Skeletal muscle tissue (tissue), 4 donors: ENCODE data around the gene TJAP1. TPM values are rescaled to one million over a fixed set of nuclear protein-coding genes. Genes with fewer than 3 reads are reported as not detected.
"Not testable (repeated sequence)": the region's sequence is repeated elsewhere in the genome, so short reads cannot be mapped to it uniquely, and the experiment has no call there.

ENCODE experiments used
- H3K27ac ChIP-seq: one replicate; pipeline ENCODE4 v1.7.0; 2013; ENCODE audit warnings: mild to moderate bottlenecking, low read depth, low read length, inconsistent platforms
- H3K27me3 ChIP-seq, 3 donors: one replicate each; pipeline ENCODE4 v1.7.0; 2013; ENCODE audit warnings: low read length in 3 of 3; ENCODE audit not compliant: control insufficient read depth in 3 of 3, insufficient read depth in 3 of 3
- H3K36me3 ChIP-seq, 3 donors: one replicate each; pipeline ENCODE4 v1.7.0; 2013; ENCODE audit warnings: low read length in 3 of 3; ENCODE audit not compliant: control insufficient read depth in 3 of 3, insufficient read depth in 3 of 3
- H3K4me1 ChIP-seq, 3 donors: one replicate each; pipeline ENCODE4 v1.7.0; 2013; ENCODE audit warnings: low read length in 3 of 3, mild to moderate bottlenecking in 3 of 3; ENCODE audit not compliant: control insufficient read depth in 3 of 3, insufficient read depth in 3 of 3
- H3K4me3 ChIP-seq, 3 donors: one replicate each; pipeline ENCODE4 v1.7.0; 2013; ENCODE audit warnings: low read length in 3 of 3
- H3K9ac ChIP-seq, 3 donors: one replicate each; pipeline ENCODE4 v1.7.0; 2013; ENCODE audit warnings: low read length in 3 of 3, mild to moderate bottlenecking in 3 of 3, moderate library complexity in 2 of 3, low read depth in 1 of 3
- H3K9me3 ChIP-seq, 3 donors: one replicate each; pipeline ENCODE4 v1.7.0; 2013; ENCODE audit warnings: low read length in 3 of 3; ENCODE audit not compliant: control insufficient read depth in 3 of 3
- total RNA-seq: library from RNA; depleted of rRNA; stranded (reverse); fragments of >200 nt; gene quantifications from one replicate; pipeline ENCODE4 v1.2.3, GENCODE V29; 2014
- donor health status: Osteomylitis.

The TJAP1 gene
- total RNA-seq, 1 donor from 2014 or later: 7.8 TPM

DNA sequence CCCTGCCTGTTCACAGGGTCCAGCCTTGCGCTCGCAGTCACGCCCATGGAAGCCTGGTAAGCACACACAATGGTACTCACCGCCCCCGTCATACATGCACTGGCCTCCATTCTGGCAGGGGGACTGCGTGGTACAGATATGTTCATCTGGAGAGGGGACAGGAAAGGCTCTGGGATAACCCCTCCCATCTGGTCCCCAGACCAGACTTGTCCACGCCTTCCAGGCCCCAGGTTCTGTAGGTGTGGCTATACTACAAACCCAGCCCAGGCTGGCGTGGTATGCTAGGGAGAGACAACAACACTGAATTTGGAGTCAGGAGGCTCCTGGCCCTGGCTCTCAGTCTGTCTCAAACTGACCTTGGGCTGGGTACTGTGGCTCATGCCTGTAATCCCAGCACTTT, 25.4 kb upstream of the TJAP1 start:
- Histone ChIP-seq H3K4me1 (peaks cover 6 to 9% (median 7%) of the 10 kb centered on the region in 3 donors), H3K27ac (no peak overlapping the region), H3K27me3 (peaks cover 11 to 22% (median 19%) of the 10 kb centered on the region in 3 donors), H3K9me3 (no peaks in the 10 kb centered on the region), H3K9ac (no peak overlapping the region), H3K36me3 (peaks cover 41 to 44% (median 41%) of the 10 kb centered on the region in 3 donors), H3K4me3 (no peak overlapping the region)

- Histone ChIP-seq H3K4me1 (peaks cover 6 to 9% (median 7%) of the 10 kb centered on the region in 3 donors), H3K36me3 (peaks cover 33 to 37% (median 37%) of the 10 kb centered on the region in 3 donors), H3K9ac (no peak overlapping the region), H3K27me3 (peaks cover 14 to 24% (median 19%) of the 10 kb centered on the region in 3 donors), H3K4me3 (no peak overlapping the region), H3K9me3 (no peaks in the 10 kb centered on the region), H3K27ac (no peak overlapping the region)
Observed at GRCh38 chr6:43452896-43453295, 24.5 kb upstream of the TJAP1 start.

DNA sequence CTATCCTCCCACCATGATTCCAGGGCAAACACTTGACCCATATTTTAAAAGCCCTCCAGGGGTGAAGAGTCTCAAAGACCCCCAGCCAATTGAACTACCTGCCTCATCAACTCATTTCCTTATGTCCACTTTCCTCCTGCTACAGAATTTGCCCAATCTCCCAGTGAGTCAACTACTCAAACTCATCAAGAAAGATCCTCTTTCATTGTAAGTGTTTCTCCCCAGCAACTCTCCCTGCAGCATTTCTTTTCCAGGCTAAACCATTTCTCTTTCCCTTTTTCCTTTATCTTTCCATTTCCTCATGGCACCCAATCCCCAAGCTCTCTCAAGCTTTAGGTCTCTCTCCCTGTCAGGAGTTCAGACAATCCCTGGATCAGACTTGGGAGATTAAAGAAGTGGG, 23.5 kb upstream of the TJAP1 start:
- Histone ChIP-seq H3K27me3 (peaks cover 17 to 24% (median 19%) of the 10 kb centered on the region in 3 donors), H3K9me3 (no peaks in the 10 kb centered on the region), H3K9ac (no peak overlapping the region), H3K4me3 (no peak overlapping the region), H3K27ac (no peak overlapping the region), H3K4me1 (peaks cover 6 to 9% (median 7%) of the 10 kb centered on the region in 3 donors), H3K36me3 (peaks cover 27 to 29% (median 28%) of the 10 kb centered on the region in 3 donors)

- Histone ChIP-seq H3K27ac (no peak overlapping the region), H3K4me1 (peaks cover 6 to 9% (median 7%) of the 10 kb centered on the region in 3 donors), H3K27me3 (peaks cover 17 to 24% (median 19%) of the 10 kb centered on the region in 3 donors), H3K9me3 (no peaks in the 10 kb centered on the region), H3K36me3 (peaks cover 25 to 27% (median 26%) of the 10 kb centered on the region in 3 donors), H3K9ac (peak overlapping the region in 1 of 3 donors; percentile 23), H3K4me3 (peak overlapping the region in 2 of 3 donors; percentile 66 to 67)
Observed at GRCh38 chr6:43454290-43454695, 23.1 kb upstream of the TJAP1 start.

GRCh38 chr6:43454696-43455530, 22.5 kb upstream of the TJAP1 start:
- H3K9ac ChIP-seq: peak overlapping the region in 1 of 3 donors; percentile 23
- H3K36me3 ChIP-seq: peaks cover 18 to 20% (median 20%) of the 10 kb centered on the region in 3 donors
- no peak overlapping the region for H3K27ac ChIP-seq
- H3K4me3 ChIP-seq: peak overlapping the region; percentile 30 to 67 (median 66)
- H3K27me3 ChIP-seq: peaks cover 17 to 28% (median 23%) of the 10 kb centered on the region in 3 donors
- no peaks in the 10 kb centered on the region for H3K9me3 ChIP-seq
- peaks cover 6 to 9% (median 7%) of the 10 kb centered on the region in 3 donors for H3K4me1 ChIP-seq

DNA sequence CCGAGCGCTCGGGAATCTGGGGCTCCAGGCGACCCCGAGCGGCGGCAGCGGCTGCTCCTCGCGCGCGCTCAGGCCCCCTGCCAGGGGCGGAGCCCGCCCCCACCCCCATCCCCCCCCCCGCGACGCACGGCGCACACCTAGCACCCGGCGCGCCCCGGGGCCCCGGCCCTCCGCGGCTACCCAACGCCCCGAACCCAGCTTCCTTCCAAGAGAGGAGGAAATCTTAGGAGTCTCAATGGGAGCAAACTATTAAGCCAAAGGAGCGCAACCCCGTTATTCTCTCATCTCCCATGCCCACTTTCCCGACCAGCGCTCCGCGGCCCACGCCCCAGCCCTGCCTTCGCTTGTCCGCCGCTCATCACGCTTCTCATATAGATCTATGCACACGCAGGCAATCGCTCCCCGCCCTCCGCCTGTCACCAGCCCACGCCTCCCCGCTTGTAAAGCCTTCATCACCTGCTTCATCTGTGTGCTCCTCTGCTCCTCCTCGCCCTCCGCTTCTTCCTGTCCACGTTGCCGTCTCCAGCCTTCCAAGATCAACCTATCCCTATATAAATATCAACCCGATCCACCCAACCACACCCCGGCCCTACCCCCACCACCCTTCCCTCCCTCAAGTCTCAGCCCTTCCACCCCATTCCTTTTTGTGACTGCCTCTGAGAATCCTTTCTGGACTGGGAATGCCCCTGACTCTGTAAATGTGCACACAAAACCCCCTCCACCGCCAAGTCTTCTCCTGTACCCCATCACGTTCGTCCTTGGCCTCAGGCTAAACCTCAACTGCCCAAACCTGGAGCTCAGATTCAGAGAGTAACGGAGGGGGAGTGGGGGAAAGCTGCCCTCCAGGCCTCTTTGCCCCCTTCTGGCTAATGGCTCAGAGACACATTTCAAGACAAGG, 21.6 kb upstream of the TJAP1 start, which contains the start of gene DLK2:
TSS of gene DLK2 (minus strand) at position 18 of the 898 bp plus-strand sequence. CDS start 723 bp downstream, outside the sequence.
- H3K36me3 ChIP-seq: peaks cover 10 to 15% (median 14%) of the 10 kb centered on the region in 3 donors
- H3K27ac ChIP-seq: no peak within 1 kb of the TSS
- H3K27me3 ChIP-seq: peaks cover 17 to 28% (median 24%) of the 10 kb centered on the region in 3 donors
- peaks cover 6 to 9% (median 7%) of the 10 kb centered on the region in 3 donors for H3K4me1 ChIP-seq
- H3K4me3 ChIP-seq: peak within 1 kb of the TSS; percentile 51 to 67 (median 66)
- H3K9ac ChIP-seq: peak within 1 kb of the TSS in 2 of 3 donors; percentile 23 to 25
- no peaks in the 10 kb centered on the region for H3K9me3 ChIP-seq

GRCh38 chr6:43457643-43458042, 19.7 kb upstream of the TJAP1 start:
- peaks cover 21 to 35% (median 27%) of the 10 kb centered on the region in 3 donors for H3K27me3 ChIP-seq
- no peak overlapping the region for H3K9ac ChIP-seq
- H3K27ac ChIP-seq: no peak overlapping the region
- H3K4me3 ChIP-seq: no peak overlapping the region
- H3K4me1 ChIP-seq: peaks cover 6 to 9% (median 7%) of the 10 kb centered on the region in 3 donors
- H3K9me3 ChIP-seq: no peaks in the 10 kb centered on the region
- peaks cover 0 to 6% (median 5%) of the 10 kb centered on the region in 3 donors for H3K36me3 ChIP-seq

- not testable (repeated sequence) for H3K4me3 ChIP-seq, H3K4me1 ChIP-seq, H3K9me3 ChIP-seq, H3K36me3 ChIP-seq, H3K9ac ChIP-seq, H3K27ac ChIP-seq
- peaks cover 22 to 36% (median 29%) of the 10 kb centered on the region in 3 donors for H3K27me3 ChIP-seq
Observed at GRCh38 chr6:43458154-43458553, 19.2 kb upstream of the TJAP1 start.

GRCh38 chr6:43459535-43459934, 17.8 kb upstream of the TJAP1 start:
- H3K27ac ChIP-seq: no peak overlapping the region
- H3K27me3 ChIP-seq: peaks cover 26 to 31% (median 29%) of the 10 kb centered on the region in 3 donors
- no peak overlapping the region for H3K4me3 ChIP-seq
- peaks cover 3 to 6% (median 4%) of the 10 kb centered on the region in 3 donors for H3K4me1 ChIP-seq
- no peaks in the 10 kb centered on the region for H3K36me3 ChIP-seq
- H3K9ac ChIP-seq: no peak overlapping the region
- no peaks in the 10 kb centered on the region for H3K9me3 ChIP-seq
